ENCODE results near the gene DPH1. TPM values are rescaled to one million over a fixed set of nuclear protein-coding genes. Genes with fewer than 3 reads are reported as not detected.

Gene DPH1
- total RNA-seq, 4 donors from 2014 or later = 25.9 to 130 (median 64.5) TPM

DNA sequence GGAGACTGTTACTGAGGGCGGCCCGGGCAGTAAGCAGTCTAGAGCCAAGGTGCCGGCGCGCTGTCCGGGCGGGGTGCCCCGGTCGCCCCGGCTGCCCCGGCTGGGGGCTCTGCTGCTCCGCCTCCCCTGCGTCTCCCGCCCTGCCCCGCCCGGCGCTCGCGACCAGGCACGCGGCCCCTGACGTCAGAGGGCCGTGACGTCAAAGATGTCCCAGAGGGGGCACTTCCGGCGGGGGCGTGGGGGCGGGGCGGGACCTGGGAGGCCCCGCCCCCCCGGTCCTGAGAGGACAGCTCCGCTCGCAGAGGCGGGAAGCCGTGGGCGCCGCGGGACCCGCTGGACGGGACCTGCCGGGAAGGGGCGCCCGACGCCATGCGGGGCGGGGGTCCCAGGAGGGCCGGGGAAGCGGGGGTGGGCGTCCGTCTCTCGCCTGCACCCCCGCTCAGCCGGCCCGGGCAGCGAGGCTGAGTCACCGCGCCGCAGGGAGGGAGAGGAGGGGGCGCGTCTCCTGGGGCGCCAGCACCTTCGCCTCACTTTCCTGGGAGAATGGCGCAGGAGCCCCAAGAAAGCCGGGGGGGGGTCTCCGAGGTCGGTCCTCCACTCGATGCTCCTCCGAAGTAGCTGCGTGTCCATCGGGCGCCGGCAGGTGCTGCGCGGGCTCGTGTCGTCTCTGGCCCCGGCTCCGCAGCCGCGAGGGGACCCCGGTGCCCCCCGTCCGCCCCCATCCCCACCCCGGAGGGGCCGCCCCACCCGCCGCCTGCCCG lies 20.5 kb downstream of the DPH1 start:
- Histone ChIP-seq H3K4me3 (peak overlapping the region; percentile 55 to 94 (median 76)), H3K4me1 (peaks cover 0 to 46% (median 30%) of the 10 kb centered on the region in 4 donors), H3K36me3 (no peaks in the 10 kb centered on the region), H3K9me3 (no peaks in the 10 kb centered on the region), H3K27me3 (peaks cover 0 to 22% of the 10 kb centered on the region in 2 donors), H3K27ac (peak overlapping the region; percentile 8 to 70 (median 42))
- TF ChIP-seq, protein P1, sequence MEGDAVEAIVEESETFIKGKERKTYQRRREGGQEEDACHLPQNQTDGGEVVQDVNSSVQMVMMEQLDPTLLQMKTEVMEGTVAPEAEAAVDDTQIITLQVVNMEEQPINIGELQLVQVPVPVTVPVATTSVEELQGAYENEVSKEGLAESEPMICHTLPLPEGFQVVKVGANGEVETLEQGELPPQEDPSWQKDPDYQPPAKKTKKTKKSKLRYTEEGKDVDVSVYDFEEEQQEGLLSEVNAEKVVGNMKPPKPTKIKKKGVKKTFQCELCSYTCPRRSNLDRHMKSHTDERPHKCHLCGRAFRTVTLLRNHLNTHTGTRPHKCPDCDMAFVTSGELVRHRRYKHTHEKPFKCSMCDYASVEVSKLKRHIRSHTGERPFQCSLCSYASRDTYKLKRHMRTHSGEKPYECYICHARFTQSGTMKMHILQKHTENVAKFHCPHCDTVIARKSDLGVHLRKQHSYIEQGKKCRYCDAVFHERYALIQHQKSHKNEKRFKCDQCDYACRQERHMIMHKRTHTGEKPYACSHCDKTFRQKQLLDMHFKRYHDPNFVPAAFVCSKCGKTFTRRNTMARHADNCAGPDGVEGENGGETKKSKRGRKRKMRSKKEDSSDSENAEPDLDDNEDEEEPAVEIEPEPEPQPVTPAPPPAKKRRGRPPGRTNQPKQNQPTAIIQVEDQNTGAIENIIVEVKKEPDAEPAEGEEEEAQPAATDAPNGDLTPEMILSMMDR (IDR thresholded peaks at IDR 0.05) = no peak
- no peak for TF ChIP-seq POLR2A (IDR thresholded peaks at IDR 0.05)
- DNase-seq = peak; percentile 63 to 82 (median 79)

- H3K4me1 ChIP-seq = peaks cover 0 to 53% (median 31%) of the 10 kb centered on the region in 4 donors
- H3K27ac ChIP-seq = peak overlapping the region in 3 of 4 donors; percentile 0 to 58 (median 8)
These were observed 21.3 kb downstream of the DPH1 start for GRCh38 chr17:2051061-2051932.

GRCh38 chr17:2051933-2052559 lies 22.1 kb downstream of the DPH1 start:
- TF ChIP-seq, protein P1 (IDR thresholded peaks at IDR 0.05) = no peak
- no peak for TF ChIP-seq POLR2A (IDR thresholded peaks at IDR 0.05)
- no peaks in the 10 kb centered on the region for H3K9me3 ChIP-seq
- H3K4me1 ChIP-seq = peaks cover 0 to 60% (median 36%) of the 10 kb centered on the region in 4 donors
- H3K36me3 ChIP-seq = no peaks in the 10 kb centered on the region
- DNase-seq = no peak
- H3K4me3 ChIP-seq = no peak overlapping the region
- H3K27ac ChIP-seq = no peak overlapping the region
- H3K27me3 ChIP-seq = peaks cover 0 to 24% of the 10 kb centered on the region in 2 donors

More at GRCh38 chr17:2051061-2051932, 21.3 kb downstream of the DPH1 start:
- H3K27me3 ChIP-seq = peaks cover 0 to 24% of the 10 kb centered on the region in 2 donors
- no peaks in the 10 kb centered on the region for H3K36me3 ChIP-seq
- H3K4me3 ChIP-seq = peak overlapping the region; percentile 55 to 94 (median 76)
- TF ChIP-seq POLR2A (IDR thresholded peaks at IDR 0.05) = no peak
- TF ChIP-seq, protein P1 (IDR thresholded peaks at IDR 0.05) = no peak
- no peaks in the 10 kb centered on the region for H3K9me3 ChIP-seq
- no peak for DNase-seq

DNA sequence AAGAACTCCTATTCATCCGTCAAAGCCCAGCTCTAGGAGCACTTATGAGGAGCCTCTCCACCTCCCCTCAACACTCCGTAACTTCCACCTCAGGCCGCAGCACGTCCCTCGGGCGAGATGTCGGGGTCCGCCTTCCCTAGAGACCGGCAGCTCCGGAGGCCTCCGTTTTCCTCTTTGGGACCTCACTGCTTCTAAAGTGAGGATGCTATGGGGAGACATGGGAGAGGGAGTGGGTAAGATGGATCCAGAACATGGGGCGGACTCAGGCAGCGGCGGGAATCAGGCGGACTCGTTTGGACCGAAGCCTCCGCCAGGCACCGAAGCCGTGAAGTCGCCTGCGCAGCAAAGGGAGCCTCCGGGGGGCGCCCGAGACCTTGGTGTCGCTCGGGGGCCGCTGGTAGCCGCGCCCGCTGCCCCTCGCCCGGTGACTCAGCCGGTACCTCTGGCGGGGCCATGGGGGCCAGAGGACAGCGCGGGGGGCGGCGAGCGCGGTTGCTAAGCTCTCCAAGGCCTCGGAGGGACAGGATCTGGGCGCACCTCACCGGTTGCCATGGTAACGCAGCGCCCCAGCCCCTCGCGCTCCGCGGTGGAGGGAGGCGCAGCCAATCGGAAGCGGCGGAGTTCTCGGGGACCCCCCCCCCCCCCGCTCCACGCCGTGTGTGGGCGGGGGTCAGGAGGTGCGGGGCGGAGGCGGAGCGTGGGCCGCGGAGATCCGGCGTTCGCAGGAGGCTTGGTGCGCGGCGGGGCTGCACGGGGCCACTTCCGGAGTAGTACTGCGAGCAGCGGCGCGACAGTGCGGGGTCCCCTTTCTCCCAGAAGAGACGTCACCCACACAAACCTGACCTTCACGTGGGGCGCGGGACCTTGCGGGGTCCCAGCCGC lies 23.7 kb downstream of the DPH1 start:
- Histone ChIP-seq H3K4me1 (peaks cover 0 to 76% (median 46%) of the 10 kb centered on the region in 4 donors), H3K9me3 (no peaks in the 10 kb centered on the region), H3K36me3 (no peaks in the 10 kb centered on the region), H3K27ac (peak overlapping the region; percentile 88 to 96 (median 94)), H3K4me3 (peak overlapping the region; percentile 41 to 73 (median 62)), H3K27me3 (peaks cover 0 to 34% of the 10 kb centered on the region in 2 donors)
- peak; percentile 80 to 91 (median 80) for DNase-seq
- TF ChIP-seq, protein P1 (IDR thresholded peaks at IDR 0.05) = peak; percentile 48 to 65 (median 56)
- TF ChIP-seq POLR2A (IDR thresholded peaks at IDR 0.05) = no peak

All from Peyer's patch (tissue), 4 donors.